DOHH2 (cell line): ENCODE data around the gene ACKR3.

Source experiments
- EZH2phosphoT487 ChIP-seq: fragments of 200-600 bp; sonication (generic); IDR thresholded peaks from 2 replicates; pipeline ENCODE4 v1.6.1; 2017; ENCODE audit warnings: borderline replicate concordance, mild to moderate bottlenecking, antibody characterized with exemption, low read length, moderate library complexity, mixed read lengths
- TF ChIP-seq, protein P1 (sequence below): fragments of 200-600 bp; sonication (generic); IDR thresholded peaks from one replicate; pipeline ENCODE4 v1.5.1; 2014; ENCODE audit warnings: antibody characterized with exemption, mild to moderate bottlenecking, low read depth, low read length; ENCODE audit not compliant: poor library complexity, severe bottlenecking

DNA sequence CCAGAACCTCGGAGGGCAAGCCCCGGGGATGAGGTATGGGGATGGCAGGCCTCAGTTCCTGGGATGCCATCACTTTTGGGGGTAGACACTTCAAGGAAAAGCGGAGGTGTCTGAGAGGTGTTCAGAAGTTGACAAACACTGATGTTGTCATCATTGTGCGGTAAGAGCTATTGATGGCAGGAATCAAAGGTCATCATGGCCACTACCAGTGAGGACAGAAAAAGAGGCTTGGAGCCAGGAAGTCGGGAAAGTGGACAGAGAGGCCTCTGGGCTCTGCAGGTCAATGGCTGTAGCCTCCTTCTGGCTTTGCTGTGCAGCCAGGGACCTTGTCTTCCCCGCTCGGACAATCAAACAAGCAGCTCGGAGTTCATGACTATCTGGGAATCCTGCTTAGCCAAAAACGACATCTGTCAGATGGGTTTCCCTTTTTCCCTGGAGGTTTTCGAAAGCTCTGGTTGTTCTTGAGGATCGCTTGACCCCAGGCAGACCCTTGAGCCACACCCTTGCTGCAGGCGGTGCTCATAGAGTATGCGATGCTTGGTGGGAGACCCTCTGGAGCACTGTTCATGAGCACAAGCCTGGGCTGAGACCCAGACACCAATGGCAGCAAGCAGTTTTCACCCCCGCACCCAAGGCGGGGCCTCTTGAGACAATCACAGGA, 19.4 kb downstream of the ACKR3 start:
- TF ChIP-seq, protein P1, sequence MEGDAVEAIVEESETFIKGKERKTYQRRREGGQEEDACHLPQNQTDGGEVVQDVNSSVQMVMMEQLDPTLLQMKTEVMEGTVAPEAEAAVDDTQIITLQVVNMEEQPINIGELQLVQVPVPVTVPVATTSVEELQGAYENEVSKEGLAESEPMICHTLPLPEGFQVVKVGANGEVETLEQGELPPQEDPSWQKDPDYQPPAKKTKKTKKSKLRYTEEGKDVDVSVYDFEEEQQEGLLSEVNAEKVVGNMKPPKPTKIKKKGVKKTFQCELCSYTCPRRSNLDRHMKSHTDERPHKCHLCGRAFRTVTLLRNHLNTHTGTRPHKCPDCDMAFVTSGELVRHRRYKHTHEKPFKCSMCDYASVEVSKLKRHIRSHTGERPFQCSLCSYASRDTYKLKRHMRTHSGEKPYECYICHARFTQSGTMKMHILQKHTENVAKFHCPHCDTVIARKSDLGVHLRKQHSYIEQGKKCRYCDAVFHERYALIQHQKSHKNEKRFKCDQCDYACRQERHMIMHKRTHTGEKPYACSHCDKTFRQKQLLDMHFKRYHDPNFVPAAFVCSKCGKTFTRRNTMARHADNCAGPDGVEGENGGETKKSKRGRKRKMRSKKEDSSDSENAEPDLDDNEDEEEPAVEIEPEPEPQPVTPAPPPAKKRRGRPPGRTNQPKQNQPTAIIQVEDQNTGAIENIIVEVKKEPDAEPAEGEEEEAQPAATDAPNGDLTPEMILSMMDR = no peak
- no peak for TF ChIP-seq EZH2phosphoT487
